ENCODE measurements around the gene NFASC.

GRCh38 chr1:204984499-204984898 is 113.8 kb downstream of the NFASC start:
- TF ChIP-seq POLR2A (IDR thresholded peaks at IDR 0.05) (no peak), CTCF (IDR thresholded peaks at IDR 0.05) (no peak)

Data from suprapubic skin (tissue), 3 donors.